Medulla oblongata (tissue), 1 donor: ENCODE data around the gene L3MBTL3.

Experiments
- DNase-seq: peaks from one replicate; pipeline ENCODE4 v3.0.0-alpha.2; 2015; ENCODE audit errors: extremely low spot score

Gene L3MBTL3

DNA sequence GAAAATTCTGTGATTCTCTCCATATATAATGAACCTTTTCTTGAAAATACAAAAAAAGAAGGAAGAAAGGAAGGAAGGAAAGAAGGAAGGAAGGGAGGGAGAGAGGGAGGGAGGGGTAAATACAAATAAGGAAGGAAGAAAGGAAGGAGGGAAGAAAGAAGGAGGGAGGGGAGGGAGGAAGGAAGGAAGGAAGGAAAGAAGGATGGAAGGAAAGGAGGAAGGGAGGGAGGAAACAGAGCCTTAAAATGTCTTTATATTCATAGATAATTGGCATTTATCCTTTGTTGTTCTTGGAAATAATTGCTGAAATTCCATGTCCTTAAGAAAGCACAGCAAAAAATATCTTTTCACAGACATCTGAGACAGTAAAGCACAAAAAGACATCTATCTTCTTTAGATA lies 164.1 kb downstream of the L3MBTL3 start:
- DNase-seq: no peak

DNA sequence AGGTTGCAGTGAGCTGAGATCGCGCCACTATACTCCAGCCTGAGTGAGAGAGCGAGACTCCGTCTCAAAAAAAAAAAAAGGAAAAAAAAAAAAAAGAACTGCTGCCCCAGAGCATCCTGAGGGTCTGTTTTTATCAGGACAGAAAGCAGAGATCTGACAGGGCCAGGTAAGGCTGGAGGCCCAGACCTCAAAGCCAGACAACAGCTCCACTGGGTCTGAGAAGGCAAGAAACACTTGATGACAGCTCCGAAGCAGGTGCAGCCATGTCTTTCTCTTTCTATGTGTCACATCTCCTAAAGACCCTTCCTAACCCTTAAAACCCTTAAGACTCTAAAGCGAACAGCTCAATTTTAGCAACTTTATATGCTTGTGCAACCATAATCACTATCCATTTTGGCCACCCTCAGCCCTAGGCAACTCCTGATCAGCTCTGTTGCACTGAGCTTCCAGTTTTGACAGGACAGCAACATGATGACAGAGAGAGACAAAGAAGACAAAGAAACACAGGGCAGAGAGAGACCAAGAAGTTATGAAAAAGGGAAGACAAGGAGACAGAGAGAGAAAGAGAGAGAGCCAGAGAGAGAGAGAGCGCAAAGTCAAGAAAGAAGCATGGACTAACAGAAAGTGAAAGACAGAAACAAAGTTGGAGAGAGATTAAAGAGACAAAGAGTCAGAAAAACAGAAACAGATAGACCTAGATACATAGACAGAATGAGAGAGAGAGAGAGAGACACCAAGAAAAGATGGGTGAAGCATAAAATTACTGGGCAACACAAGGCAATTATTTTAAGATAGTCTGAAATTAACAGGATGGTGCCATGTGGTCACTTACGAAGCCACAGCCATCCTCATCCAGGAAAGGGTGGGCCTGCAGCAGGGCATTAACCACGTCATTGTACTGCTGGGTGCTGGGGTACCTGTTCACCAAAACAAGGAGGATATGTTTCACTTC lies 165.2 kb downstream of the L3MBTL3 start:
- DNase-seq: no peak

- DNase-seq: no peak
Observed at GRCh38 chr6:130185658-130186057, 167.3 kb downstream of the L3MBTL3 start.

DNA sequence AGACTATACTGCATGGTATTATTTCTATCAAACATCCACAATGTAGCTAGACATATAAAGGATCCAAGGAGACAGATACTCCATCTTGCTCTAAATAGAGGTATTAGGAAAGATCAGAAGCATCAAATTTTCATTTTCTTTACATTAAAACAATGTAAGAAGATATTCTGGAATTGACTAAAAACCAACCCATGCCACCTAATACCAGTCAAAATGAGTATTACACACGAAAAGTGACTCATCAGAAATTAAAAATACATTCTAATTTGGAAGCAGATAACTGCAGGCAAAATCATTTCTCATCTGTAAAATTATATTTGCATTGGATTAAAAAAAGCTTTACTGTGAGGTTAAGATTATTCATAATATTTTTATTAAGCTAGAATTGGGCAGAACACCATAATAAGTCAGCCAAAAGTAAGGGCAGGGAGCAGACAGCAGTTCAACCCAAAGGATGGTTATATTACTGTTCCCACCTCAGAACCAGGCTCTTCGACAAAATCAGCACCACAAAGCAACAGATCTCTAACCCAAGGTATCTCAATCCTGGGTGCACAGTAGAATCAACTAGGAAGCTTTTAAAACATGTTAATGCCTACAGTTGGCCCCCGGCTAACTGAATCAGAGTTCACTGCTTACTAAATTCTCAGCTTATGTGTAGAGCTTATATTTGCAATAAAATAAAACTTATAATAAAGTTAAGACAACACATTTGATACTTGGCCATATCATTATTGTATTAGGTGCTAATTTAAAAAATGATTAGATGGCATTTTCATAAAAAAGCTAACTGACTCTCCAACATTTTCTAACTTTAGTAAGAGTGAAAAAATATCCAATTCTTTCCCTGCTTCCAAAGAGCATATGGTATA lies 169.2 kb downstream of the L3MBTL3 start:
- no peak for DNase-seq

- DNase-seq: no peak
Observed at GRCh38 chr6:130188207-130188899, 170.0 kb downstream of the L3MBTL3 start.

DNA sequence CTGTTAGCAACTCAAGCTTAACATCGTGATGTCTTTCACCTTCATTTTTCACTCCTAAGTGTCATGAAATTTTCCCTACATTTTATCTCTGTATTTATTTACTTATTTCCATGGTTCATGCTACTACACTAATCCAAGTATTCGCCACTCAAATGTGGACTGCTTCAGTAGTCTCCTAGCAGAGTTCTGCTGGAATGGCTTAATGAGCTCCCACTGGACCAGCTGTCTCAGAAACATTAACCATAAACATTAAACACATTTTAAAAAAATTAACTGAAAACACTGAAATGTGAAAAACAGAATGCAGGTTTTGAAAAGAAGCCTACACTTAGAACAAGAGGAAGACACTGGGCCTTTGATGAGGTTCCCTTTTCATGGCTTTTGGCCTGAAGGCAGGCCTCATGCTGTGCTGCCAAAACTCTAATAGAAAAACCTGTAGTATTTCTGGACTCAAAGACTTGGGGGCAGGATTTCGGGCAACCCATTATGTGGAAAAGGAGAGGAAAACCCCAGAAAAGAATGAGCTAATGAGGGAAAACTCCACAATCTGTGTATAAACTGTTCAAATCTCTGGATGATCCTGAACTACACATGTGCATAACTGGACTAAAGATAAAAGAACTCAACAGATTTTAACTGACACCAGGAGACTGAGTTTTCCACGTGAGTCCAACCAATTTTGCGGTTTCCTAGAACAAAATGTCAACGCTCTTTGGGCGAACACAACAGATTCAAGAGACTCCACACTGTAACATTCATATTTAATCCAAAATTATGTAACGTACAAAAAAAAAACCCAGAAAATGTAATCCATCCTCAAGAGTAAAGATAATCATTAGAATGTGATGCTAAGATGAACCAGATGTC lies 171.4 kb downstream of the L3MBTL3 start:
- DNase-seq: no peak
